OCI-LY1 (cell line): ENCODE measurements around the gene TSPAN32.

Source experiments
- H2AFZ ChIP-seq: fragments of 200-600 bp; sonication (generic), shearing (Covaris generic); 2 replicates; pipeline ENCODE4 v1.6.0; 2014; ENCODE audit warnings: antibody characterized with exemption, mild to moderate bottlenecking, low read length
- H3F3A ChIP-seq: fragments of 200-600 bp; sonication (generic), shearing (Covaris generic); 2 replicates; pipeline ENCODE4 v1.6.0; 2014; ENCODE audit warnings: mild to moderate bottlenecking, antibody characterized with exemption, low read length, moderate library complexity; ENCODE audit not compliant: insufficient read depth
- H3K27ac ChIP-seq: fragments of 200-600 bp; sonication (generic); 2 replicates; pipeline ENCODE4 v1.5.1; 2014; ENCODE audit warnings: low read length, mixed run types, mild to moderate bottlenecking, low read depth; ENCODE audit not compliant: poor library complexity, severe bottlenecking
- H3K27me3 ChIP-seq: fragments of 200-600 bp; sonication (generic); 2 replicates; pipeline ENCODE4 v1.6.0; 2014; ENCODE audit warnings: antibody characterized with exemption, mild to moderate bottlenecking, low read length, moderate library complexity; ENCODE audit not compliant: insufficient read depth
- H3K36me3 ChIP-seq: fragments of 200-600 bp; sonication (generic); 2 replicates; pipeline ENCODE4 v1.6.1; 2014; ENCODE audit warnings: mild to moderate bottlenecking, antibody characterized with exemption, low read length, moderate library complexity, mixed read lengths; ENCODE audit not compliant: insufficient read depth
- H3K4me1 ChIP-seq: fragments of 200-600 bp; sonication (generic); 2 replicates; pipeline ENCODE4 v1.5.1; 2014; ENCODE audit warnings: mild to moderate bottlenecking, low read length, moderate library complexity; ENCODE audit not compliant: insufficient read depth, severe bottlenecking
- H3K4me2 ChIP-seq: fragments of 200-600 bp; sonication (generic), shearing (Covaris generic); 2 replicates; pipeline ENCODE4 v1.6.1; 2014; ENCODE audit warnings: low read length
- H3K4me3 ChIP-seq: fragments of 200-600 bp; sonication (generic); 2 replicates; pipeline ENCODE4 v1.5.1; 2014; ENCODE audit warnings: low read length, low read depth, mild to moderate bottlenecking, mixed read lengths; ENCODE audit not compliant: poor library complexity, severe bottlenecking
- H3K79me2 ChIP-seq: fragments of 200-600 bp; shearing (Covaris generic); 2 replicates; pipeline ENCODE4 v1.6.1; 2016; ENCODE audit warnings: mixed run types, low read length, mixed read lengths; ENCODE audit not compliant: insufficient read depth
- H3K9ac ChIP-seq: fragments of 200-600 bp; sonication (generic), shearing (Covaris generic); 2 replicates; pipeline ENCODE4 v1.6.1; 2014; ENCODE audit warnings: mild to moderate bottlenecking, low read length, mixed read lengths
- H3K9me2 ChIP-seq: fragments of 200-600 bp; sonication (generic), shearing (Covaris generic); 2 replicates; pipeline ENCODE4 v1.6.1; 2014; ENCODE audit warnings: low read depth, mild to moderate bottlenecking, low read length, mixed read lengths
- H3K9me3 ChIP-seq: fragments of 200-600 bp; shearing (Covaris generic); 2 replicates; pipeline ENCODE4 v1.6.1; 2014; ENCODE audit warnings: low read length, mixed read lengths
- H4K20me1 ChIP-seq: fragments of 200-600 bp; sonication (generic), shearing (Covaris generic); 2 replicates; pipeline ENCODE4 v1.6.0; 2016; ENCODE audit warnings: mild to moderate bottlenecking, low read length; ENCODE audit not compliant: insufficient read depth
- CTCF ChIP-seq: fragments of 200-600 bp; sonication (generic), shearing (Covaris generic); IDR thresholded peaks from 2 replicates; pipeline ENCODE4 v1.5.1; 2017; ENCODE audit warnings: mild to moderate bottlenecking, antibody characterized with exemption, low read length, moderate library complexity, mixed read lengths
- EZH2 ChIP-seq: fragments of 200-600 bp; sonication (generic), shearing (Covaris generic); IDR thresholded peaks from 2 replicates; pipeline ENCODE4 v1.8.0; 2017; ENCODE audit warnings: borderline replicate concordance, mixed run types, mild to moderate bottlenecking, antibody characterized with exemption, low read length, moderate library complexity, mixed read lengths

Gene TSPAN32

GRCh38 chr11:2318123-2318522, 16.3 kb downstream of the TSPAN32 start:
- no peak overlapping the region for H2AFZ ChIP-seq
- H3K9me2 ChIP-seq = no peaks in the 10 kb centered on the region
- TF ChIP-seq EZH2 (no peak), CTCF (no peak)
- no peaks in the 10 kb centered on the region for H3K4me1 ChIP-seq
- no peaks in the 10 kb centered on the region for H3K36me3 ChIP-seq
- H3F3A ChIP-seq = no peaks in the 10 kb centered on the region
- H3K9me3 ChIP-seq = no peaks in the 10 kb centered on the region
- H3K79me2 ChIP-seq = no peaks in the 10 kb centered on the region
- H3K27ac ChIP-seq = no peak overlapping the region
- no peak overlapping the region for H3K9ac ChIP-seq
- H3K27me3 ChIP-seq = no peaks in the 10 kb centered on the region; the same call in 1 of the 2 replicates
- no peaks in the 10 kb centered on the region for H4K20me1 ChIP-seq
- no peak overlapping the region for H3K4me3 ChIP-seq
- no peak overlapping the region for H3K4me2 ChIP-seq

- no peaks in the 10 kb centered on the region for H3K9me2 ChIP-seq
- H3F3A ChIP-seq = no peaks in the 10 kb centered on the region
- TF ChIP-seq EZH2 = no peak
- no peak for TF ChIP-seq CTCF
- no peaks in the 10 kb centered on the region for H3K79me2 ChIP-seq
- no peak overlapping the region for H2AFZ ChIP-seq
- no peaks in the 10 kb centered on the region; the same call in 1 of the 2 replicates for H3K27me3 ChIP-seq
- H3K4me2 ChIP-seq = no peak overlapping the region
- no peaks in the 10 kb centered on the region for H3K9me3 ChIP-seq
- H3K4me3 ChIP-seq = no peak overlapping the region
- no peaks in the 10 kb centered on the region for H3K36me3 ChIP-seq
- H3K9ac ChIP-seq = no peak overlapping the region
- no peaks in the 10 kb centered on the region for H4K20me1 ChIP-seq
- H3K4me1 ChIP-seq = no peaks in the 10 kb centered on the region
- H3K27ac ChIP-seq = no peak overlapping the region
Measured at GRCh38 chr11:2318707-2319106, 16.9 kb downstream of the TSPAN32 start.

DNA sequence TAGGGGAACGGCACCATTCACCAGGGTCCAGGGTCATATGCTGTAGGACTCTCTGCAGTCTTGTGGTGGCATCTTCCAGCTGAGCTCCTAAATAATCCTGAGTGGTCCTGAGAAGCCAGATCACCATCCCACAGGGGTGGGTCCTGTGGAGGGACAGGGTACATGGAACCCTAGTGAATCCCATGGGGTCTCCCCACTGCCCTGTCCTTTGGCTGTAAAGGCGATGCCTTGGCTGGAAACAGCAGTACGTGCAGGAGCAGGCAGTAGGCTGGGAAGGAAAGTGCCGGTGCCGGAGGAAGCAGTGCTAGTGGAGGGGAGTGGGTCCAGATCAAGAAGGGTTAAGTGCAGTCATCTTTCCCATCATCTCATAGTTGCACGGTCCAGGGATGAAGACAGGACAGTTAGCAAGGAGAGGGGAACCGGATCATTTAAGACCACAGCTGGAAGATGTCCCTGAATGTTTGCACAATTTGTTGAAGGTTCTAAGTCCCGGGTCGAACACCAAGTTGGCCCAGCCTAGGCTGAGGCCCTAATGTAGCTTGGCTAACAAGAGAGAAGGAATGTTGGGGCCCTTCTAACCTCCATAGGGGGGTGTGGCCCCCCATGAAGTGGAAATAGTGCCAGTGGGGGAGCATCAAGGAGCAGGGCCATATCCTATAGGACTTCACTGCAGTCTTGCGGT, 18.1 kb downstream of the TSPAN32 start:
- H3K4me1 ChIP-seq = no peaks in the 10 kb centered on the region
- H3K9ac ChIP-seq = no peak overlapping the region
- no peaks in the 10 kb centered on the region for H3K9me3 ChIP-seq
- no peaks in the 10 kb centered on the region; the same call in 1 of the 2 replicates for H3K27me3 ChIP-seq
- H3K9me2 ChIP-seq = no peaks in the 10 kb centered on the region
- no peaks in the 10 kb centered on the region for H3F3A ChIP-seq
- H3K27ac ChIP-seq = no peak overlapping the region
- no peaks in the 10 kb centered on the region for H3K79me2 ChIP-seq
- no peaks in the 10 kb centered on the region for H4K20me1 ChIP-seq
- H3K4me3 ChIP-seq = no peak overlapping the region
- no peaks in the 10 kb centered on the region for H3K36me3 ChIP-seq
- TF ChIP-seq CTCF (no peak), EZH2 (no peak)
- no peak overlapping the region for H2AFZ ChIP-seq
- H3K4me2 ChIP-seq = no peak overlapping the region
